GM19395 (cell line): ENCODE measurements around the gene LRBA.
A peak's percentile ranks its signal among the peaks of the same experiment; 100 is the strongest.

Source experiments
- ATAC-seq: cut with Tn5 transposase; IDR thresholded peaks from one replicate; pipeline ENCODE4 v1.9.1; 2021; ENCODE audit warnings: mild to moderate bottlenecking, moderate library complexity; ENCODE audit not compliant: unreplicated experiment

Gene LRBA

DNA sequence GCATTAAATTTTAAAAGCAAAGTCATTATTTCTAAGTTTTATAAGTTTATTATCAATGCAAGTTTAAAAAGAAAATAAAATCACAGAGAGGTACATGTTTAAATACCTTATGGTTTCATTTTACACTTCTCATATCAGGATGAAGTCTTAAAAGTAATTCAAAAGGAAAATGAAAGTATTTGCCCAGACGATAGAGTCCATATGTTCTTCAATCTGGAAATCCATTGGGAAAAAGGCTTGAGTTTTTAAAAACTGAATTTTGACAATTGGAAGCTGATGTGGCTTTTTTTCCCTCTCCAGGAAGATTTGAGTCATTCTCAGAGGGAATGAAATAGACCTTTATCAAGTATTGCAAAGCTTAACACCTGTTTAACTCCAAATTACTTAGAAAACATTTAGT lies 396.0 kb downstream of the LRBA start:
- ATAC-seq: peak; percentile 56

DNA sequence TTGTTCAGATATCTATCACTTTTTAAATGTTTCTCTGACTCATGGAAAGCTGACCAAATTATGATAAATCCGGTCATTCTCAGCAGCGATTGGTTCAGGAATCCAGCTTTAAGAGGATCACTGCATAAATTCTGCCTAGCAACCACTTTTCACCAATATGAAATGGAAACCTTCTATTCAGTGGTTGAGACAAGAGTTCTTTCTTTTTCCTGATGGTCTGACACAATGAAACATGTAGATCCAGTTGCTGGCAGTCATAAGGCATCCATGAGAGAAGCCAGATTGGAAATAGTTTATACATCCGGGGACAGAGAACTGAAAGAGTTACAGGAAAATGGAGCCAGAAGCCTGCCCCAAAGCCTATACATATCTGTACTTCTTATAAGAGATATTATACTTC lies 406.0 kb downstream of the LRBA start:
- ATAC-seq: no peak

DNA sequence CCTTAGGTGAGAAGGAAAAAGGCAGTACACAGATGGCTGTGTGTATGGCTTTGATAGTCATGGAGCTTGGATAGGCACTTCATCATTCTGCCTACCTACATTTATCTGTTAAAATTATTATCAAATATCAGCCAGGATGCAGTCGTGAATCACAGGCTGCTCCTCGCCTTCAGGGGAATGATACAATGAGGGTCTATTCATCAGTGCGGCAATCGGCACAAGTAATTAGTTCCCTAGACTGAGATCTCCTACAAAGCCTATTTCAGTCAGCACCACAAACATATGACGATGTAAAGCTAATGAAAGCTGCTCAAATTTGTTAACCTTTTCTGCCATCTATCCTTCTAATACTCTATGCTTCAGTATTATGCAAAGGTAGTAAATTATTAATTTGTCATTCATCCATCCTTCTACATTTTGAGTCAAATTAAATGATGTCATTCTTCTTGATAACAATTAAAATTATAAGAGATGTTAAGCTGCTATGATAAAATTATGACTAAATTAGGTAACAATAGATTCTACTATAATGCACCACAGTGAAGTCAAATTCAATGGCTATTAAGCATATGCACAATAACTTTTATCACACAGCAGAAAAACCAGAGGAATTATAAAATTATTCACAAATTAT lies 414.2 kb downstream of the LRBA start:
- ATAC-seq: no peak

GRCh38 chr4:150599547-150599946 lies 415.5 kb downstream of the LRBA start:
- no peak for ATAC-seq

DNA sequence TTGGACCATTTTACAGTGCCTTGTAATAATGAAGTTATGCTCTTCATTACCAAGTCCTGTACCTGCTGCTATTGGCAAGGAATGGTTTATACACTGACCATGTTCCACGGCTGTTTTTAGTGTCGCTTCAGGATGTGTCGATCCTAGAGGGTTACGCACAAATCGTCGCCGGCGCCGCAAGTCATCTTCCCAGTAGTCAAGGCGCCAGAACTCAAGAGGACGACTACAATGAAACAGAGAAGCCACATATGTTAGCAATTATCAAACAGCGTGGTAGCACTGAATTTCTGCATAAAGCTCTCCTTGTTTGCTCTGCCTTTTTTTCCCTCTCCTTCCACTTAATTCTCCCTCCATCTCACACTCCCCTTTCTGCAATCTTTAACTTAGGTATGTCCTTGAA lies 416.2 kb downstream of the LRBA start:
- no peak for ATAC-seq

DNA sequence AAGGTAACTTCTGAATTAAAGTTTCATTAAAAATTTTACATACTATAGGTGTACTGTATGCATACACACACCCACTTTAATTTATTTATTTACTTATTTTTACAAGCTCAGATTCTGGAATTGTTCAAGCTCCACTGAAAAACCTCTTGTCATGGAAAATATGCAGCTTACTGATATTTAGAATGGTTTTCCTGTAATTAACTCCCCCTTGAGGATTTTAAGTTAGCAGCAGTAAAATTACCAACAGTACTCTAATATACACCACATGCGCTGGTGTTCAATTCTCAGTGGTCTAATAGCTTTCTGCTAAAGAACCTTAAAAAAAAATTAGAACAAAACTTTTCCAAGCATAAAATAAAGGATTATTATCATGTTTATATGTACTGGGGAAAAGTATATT lies 421.1 kb downstream of the LRBA start:
- ATAC-seq: no peak

- no peak for ATAC-seq
Measured at GRCh38 chr4:150591904-150592303, 423.2 kb downstream of the LRBA start.

GRCh38 chr4:150591406-150591805 lies 423.7 kb downstream of the LRBA start:
- no peak for ATAC-seq

- ATAC-seq: no peak
Measured at GRCh38 chr4:150590631-150591030, 424.5 kb downstream of the LRBA start.

- no peak for ATAC-seq
Measured at GRCh38 chr4:150589157-150589556, 425.9 kb downstream of the LRBA start.

DNA sequence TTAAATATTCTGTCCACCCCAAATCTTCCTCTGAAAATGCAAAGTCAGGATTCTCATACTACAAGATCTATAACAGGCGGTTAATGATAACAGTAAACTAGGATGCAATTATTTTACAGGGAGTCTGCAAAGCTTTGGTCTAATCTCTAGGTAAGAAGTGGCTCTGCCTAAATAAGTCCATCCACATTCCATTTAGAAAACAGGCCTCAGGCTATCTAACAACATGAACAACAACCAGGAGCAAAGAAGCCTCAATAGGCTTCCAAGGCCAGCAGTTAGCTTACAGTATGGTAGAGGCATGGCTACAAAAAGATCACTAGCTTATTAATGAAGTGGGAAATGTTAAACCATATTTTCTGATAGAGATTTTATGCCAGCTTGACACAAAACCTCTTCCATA lies 426.8 kb downstream of the LRBA start:
- no peak for ATAC-seq

DNA sequence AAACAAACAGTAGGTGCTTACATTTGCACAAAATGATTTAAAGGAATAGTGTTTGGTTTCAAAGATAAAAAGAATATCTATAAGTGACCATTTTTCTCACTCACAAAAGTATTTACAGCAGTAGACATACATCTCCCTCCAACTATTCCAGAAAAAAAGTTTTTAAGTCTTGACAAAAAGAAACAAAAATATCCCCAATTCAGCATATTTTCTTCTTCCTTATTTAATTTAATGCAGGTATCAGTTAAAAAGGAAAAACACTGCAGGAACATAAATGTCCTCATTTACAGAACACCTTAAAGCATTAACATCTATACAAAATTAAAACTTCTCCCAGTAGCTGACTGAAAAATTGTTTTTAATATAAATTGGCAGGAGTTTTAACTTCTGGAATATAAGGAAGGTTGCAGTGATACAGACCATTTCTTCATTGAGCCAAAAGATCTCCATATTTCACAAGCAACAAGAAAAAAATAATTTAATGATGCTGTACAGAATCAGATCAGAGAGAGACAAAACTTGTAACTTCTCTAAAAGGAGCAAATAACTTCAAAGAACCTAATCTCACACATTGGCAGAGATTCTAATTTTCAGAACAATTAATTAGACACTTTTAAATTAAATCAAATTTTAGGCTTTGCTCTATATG lies 428.8 kb downstream of the LRBA start:
- ATAC-seq: no peak

- no peak for ATAC-seq
Measured at GRCh38 chr4:150585611-150586010, 429.5 kb downstream of the LRBA start.

- ATAC-seq: no peak
Measured at GRCh38 chr4:150584111-150584915, 430.8 kb downstream of the LRBA start.

GRCh38 chr4:150583287-150584110 lies 431.6 kb downstream of the LRBA start:
- no peak for ATAC-seq

DNA sequence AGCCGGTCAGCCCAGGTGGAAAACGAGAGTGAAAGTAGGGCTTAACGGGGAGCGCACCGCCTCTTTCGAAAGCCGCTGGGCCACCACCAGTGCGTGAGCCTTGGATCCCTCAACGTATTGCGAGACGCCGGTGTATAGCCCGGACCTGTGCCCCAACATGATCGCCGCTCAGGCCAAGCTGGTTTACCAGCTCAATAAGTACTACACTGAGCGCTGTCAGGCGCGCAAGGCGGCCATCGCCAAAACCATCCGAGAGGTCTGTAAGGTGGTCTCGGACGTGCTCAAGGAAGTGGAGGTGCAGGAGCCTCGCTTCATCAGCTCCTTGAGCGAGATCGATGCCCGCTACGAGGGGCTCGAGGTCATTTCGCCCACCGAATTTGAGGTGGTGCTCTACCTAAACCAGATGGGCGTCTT lies 432.2 kb downstream of the LRBA start:
- no peak for ATAC-seq

DNA sequence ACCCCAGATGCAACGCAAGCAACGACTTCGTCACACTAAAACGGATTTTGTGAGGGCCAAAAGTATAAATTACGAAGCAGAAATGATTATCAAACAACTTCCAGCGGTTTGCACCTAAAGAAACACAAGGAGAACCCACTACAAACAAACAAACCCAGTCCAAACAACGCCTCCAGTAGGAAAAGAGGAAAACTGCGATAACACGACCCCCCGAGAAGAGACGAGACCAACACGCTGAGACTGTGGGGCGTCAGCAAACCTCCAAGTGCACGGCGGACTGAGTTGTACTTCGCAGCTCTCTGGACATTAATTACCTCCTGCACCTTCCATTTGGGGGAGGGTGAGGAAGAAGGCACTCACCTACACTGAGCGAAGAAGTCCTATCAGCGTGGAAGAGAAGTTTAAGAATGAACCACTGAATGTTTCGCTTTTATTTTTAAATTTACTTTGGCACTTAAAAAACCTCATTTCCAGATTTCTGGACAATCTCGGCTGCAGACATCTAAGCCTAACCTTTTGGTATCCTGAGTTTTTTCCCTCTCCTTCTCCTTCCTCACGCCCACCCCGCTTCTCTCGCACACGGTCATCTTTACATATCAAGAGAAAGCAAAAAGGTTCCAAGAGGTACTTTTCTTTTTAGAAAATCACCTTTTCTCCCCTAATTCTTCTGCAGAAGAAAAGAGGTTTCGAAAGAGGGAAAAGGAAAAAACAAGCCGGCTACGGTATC lies 432.8 kb downstream of the LRBA start, which contains the start of gene MAB21L2:
MAB21L2 (plus strand) TSS at position 6 of the 727 bp plus-strand sequence. CDS start 879 bp downstream, outside the sequence.
- no peak for ATAC-seq

DNA sequence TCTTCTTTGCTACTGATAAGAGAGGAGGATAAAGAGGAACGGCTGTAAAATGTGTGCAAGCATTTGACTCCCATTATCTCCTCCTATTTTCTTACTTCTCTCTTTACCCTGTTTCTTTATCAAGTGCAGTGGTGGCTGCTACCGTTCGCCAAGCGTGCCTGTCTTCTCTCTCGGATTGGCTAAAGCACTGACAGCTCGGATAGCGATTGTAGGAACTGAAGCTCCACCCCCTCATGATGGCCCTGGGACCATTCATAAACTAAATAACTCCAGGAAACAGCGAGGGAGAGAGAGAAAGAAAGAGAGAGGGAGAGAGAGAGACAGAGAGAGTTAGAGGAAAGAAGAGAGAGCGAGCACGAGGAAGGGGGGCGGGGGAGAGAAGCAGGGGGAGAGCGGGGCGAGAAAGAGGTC lies 433.4 kb downstream of the LRBA start:
- ATAC-seq: no peak

DNA sequence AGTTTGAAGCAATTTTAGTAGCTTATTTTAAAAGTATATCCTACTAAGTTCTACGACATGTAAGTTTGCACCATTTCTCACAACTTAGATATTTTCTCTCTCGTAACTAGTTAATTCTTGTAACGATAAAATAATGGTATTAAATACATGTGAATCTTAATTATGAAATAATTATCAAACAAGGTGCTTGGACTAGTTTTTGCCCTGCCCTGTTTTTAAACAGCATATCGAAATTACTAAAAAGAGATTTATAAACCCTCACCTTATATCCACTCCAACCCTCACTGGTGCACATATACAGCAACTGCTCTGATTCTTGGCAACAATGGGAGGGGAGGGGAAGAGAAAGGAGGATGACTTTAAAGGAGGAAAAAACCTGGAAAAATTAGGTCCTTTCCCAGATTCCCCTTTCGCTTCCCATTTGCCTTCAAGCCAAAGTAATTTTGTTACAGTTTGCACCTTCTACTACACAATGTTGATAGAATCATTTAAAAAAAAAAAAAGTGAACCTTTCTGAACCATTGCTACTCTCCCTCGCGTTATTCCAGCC lies 434.0 kb downstream of the LRBA start:
- ATAC-seq: no peak

DNA sequence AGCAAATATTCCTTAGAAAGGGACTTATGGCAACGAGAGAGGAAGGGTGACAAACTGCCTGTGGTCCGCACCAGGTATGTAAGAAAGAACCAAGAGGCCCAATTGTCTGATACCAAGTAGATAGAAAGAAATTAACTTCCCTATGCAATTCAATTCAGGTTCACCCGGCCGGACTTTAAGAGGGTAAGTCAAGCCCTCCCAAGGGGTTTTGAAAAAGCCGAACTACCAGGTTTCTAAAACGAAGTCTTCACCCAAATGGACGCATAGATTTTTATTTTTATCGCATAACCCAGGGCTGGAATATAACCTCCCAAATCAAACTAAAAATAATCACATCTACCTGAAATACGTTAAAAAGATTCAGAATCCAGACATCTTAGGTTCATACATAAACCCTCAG lies 434.8 kb downstream of the LRBA start:
- no peak for ATAC-seq
